Spleen (tissue), 7 donors: ENCODE results near the gene SEPTIN3.

Experiments used
- CTCF ChIP-seq, 11 experiments: fragments of 200-600 bp in 7 of 11; fragments of 450-650 bp in 4 of 11; sonication (generic) in 4 of 11; IDR thresholded peaks in 8 of 11; conservative IDR thresholded peaks in 3 of 11; 1 replicate in 7 of 11; 2 replicates in 4 of 11; pipeline versions ENCODE4 v1.4.0 to v1.8.0; 2016 to 2021; ENCODE audit warnings: antibody characterized with exemption in 11 of 11, inconsistent platforms in 4 of 11, mild to moderate bottlenecking in 1 of 11
- POLR2A ChIP-seq, 3 donors: fragments of 450-650 bp; IDR thresholded peaks; one replicate each; pipeline ENCODE4 v1.5.1; 2017; ENCODE audit warnings: antibody characterized with exemption in 3 of 3, mild to moderate bottlenecking in 1 of 3
- POLR2AphosphoS5 ChIP-seq, 3 donors: sonication (generic); formaldehyde crosslinking; IDR thresholded peaks; one replicate each; pipeline ENCODE4 v1.5.1; 2017; ENCODE audit warnings: antibody characterized with exemption in 3 of 3
- donor health status: DM: no; HTN: no; CAD: no; lungs with moderate emphysema.
- donor health status: DM: no; HTN: no; CAD: no.
- donor health status: DM: no; HTN: no; CAD: no.

- no peak for TF ChIP-seq CTCF (IDR thresholded peaks at IDR 0.05 in 8 of 11, conservative IDR thresholded peaks at IDR 0.05 in 3 of 11)
- no peak for TF ChIP-seq POLR2A (IDR thresholded peaks at IDR 0.05)
- TF ChIP-seq POLR2AphosphoS5 (IDR thresholded peaks at IDR 0.05): no peak
Observed at GRCh38 chr22:41943661-41944209, 25.5 kb upstream of the SEPTIN3 start.
